Measurements from ENCODE around the gene MTERF4. TPM values are rescaled to one million over a fixed set of nuclear protein-coding genes. Genes with fewer than 3 reads are reported as not detected.

MTERF4 gene
- total and polyA plus RNA-seq, 2 of the 8 experiments (the other 6 are each of a cell fraction or from before 2014, with no cell fraction given) = 25.9 to 28.5 TPM

DNA sequence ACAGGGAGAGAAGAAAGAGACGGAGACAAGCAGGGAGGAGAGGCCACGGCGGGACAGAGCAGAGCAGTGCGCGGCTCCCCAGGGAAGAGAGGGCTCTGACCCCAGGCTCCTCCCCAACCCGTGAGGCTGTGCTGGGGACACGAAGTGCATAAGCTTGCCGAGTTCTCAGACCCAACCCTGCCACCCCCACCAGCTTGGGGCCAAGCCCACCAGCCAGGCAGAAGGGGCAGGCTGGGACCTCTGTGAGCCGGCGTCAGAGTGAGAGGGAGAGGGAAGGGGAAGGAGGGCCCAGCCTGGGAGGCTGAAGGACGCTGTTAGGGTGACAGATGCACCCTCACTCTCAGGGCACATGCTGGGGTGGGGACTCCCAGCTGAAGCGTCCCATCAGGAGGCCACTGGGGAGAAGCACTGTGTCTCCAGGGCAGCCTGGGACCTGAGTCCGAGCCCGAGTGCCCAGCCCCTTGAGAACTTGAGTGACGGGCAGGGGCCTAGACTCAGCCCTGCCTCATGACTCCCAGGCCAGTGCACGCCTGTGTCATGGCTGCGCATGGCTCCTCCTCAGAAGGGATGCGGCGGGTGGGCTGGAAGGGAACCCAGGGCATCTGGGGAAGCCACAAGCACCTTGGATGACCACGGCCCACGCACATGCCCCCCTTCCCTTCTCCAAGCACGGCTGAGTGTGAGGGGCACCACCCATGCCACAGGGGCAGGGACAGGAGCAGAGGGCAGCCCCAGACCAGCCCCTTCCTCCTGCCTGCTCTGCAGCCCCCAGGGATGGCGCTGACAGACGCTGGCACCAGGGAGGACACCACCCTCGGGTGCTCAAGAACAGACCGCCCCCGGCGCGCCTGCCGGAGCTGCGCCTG is 31.0 kb downstream of the MTERF4 start:
- Histone ChIP-seq H4K5ac (ENCODE audit: insufficient read length, low read depth, low read length) (no peak overlapping the region), H3K79me2 (ENCODE audit: control insufficient read depth in 1 of 2, insufficient read depth in 2 of 2, low read length in 2 of 2) (no peaks in the 10 kb centered on the region), H3K4ac (replicated peaks; ENCODE audit: insufficient read length, low read depth, low read length) (no peak overlapping the region), H3K27me3 (replicated peaks in 1 of 4; ENCODE audit: control insufficient read depth in 3 of 4, extremely low read depth in 1 of 4, insufficient read depth in 3 of 4, low read length in 3 of 4) (no peaks in the 10 kb centered on the region), H3K14ac (ENCODE audit: insufficient read length) (no peak overlapping the region), H3K9me3 (ENCODE audit: insufficient read depth in 2 of 2, low read depth in 1 of 2, low read length in 1 of 2) (no peaks in the 10 kb centered on the region), H3K23ac (ENCODE audit: insufficient read length) (no peak overlapping the region), H3K4me1 (replicated peaks in 1 of 4; ENCODE audit: control insufficient read depth in 3 of 4, insufficient read depth in 4 of 4, low read length in 3 of 4) (no peaks in the 10 kb centered on the region; a peak in 1 of 7 replicates), H3K36me3 (ENCODE audit: control insufficient read depth in 2 of 4, insufficient read depth in 4 of 4, low read length in 3 of 4) (no peaks in the 10 kb centered on the region), H2BK120ac (replicated peaks; ENCODE audit: low read depth, low read length) (no peak overlapping the region), H4K91ac (replicated peaks; ENCODE audit: insufficient read length, low read length) (no peak overlapping the region), H3K4me3 (ENCODE audit: extremely low read depth in 1 of 4, insufficient read depth in 2 of 4, low read depth in 3 of 4, low read length in 4 of 4) (no peak overlapping the region), H3K56ac (replicated peaks; ENCODE audit: insufficient read length, low read depth, low read length) (no peak overlapping the region), H2BK12ac (ENCODE audit: low read depth, low read length) (no peak overlapping the region), H3K79me1 (ENCODE audit: low read depth, low read length) (no peaks in the 10 kb centered on the region), H2AFZ (ENCODE audit: low read length) (no peak overlapping the region), H3K23me2 (ENCODE audit: low read depth, low read length) (no peaks in the 10 kb centered on the region), H3K27ac (ENCODE audit: low read depth, low read length) (no peak overlapping the region), H2BK20ac (ENCODE audit: low read length) (no peak overlapping the region), H3K9ac (replicated peaks in 1 of 4; ENCODE audit: extremely low read depth in 1 of 4, low read depth in 3 of 4, low read length in 3 of 4) (no peak overlapping the region), H2AK5ac (ENCODE audit: low read depth, low read length) (no peak overlapping the region), H4K8ac (ENCODE audit: extremely low read depth, insufficient read depth, low read length) (no peak overlapping the region; the same call in 1 of the 2 replicates), H3K18ac (ENCODE audit: extremely low read depth, low read length) (no peak overlapping the region), H4K20me1 (replicated peaks in 1 of 2; ENCODE audit: control insufficient read depth in 1 of 2, insufficient read depth in 2 of 2, low read length in 2 of 2) (no peaks in the 10 kb centered on the region), H3K4me2 (ENCODE audit: insufficient read depth in 1 of 2, low read depth in 2 of 2, low read length in 2 of 2) (no peak overlapping the region), H2BK15ac (ENCODE audit: low read length) (no peak overlapping the region), H2BK5ac (ENCODE audit: low read depth, low read length) (no peak overlapping the region; the same call in 1 of the 2 replicates)
- WGBS, 2 experiments (ENCODE audit: extremely low coverage in 1 of 2, insufficient coverage in 1 of 2, insufficient read length in 1 of 2, insufficient replicate concordance in 2 of 2, low coverage in 1 of 2, low lambda C conversion rate in 2 of 2, missing lambda C conversion rate in 1 of 2) = 90% methylated on average over 11 of the region's 31 CpGs; no CpG with 5 or more reads in 1 of the 2 experiments
- POLR2A ChIA-PET (ENCODE audit: partially characterized antibody) = no interaction called here
- CTCF ChIA-PET (ENCODE audit: partially characterized antibody) = interaction anchor here (1.1 to 1.5 kb wide), 2 partner anchors 29 to 156 kb away, joined by 3 read pairs; no protein-coding TSS in a partner anchor
- DNase-seq (ENCODE audit: low read depth in 1 of 2, low spot score in 2 of 2) = no peak
- no peak for FAIRE-seq
- TF ChIP-seq EZH2 (IDR thresholded peaks at IDR 0.05; ENCODE audit: low read depth, low read length, severe bottlenecking) (no peak), CBX8 (IDR thresholded peaks at IDR 0.05; ENCODE audit: borderline replicate concordance, low read depth, low read length) (no peak), SIRT6 (IDR thresholded peaks at IDR 0.05; ENCODE audit: low read length) (no peak), YY1 (IDR thresholded peaks at IDR 0.05; ENCODE audit: low read depth, low read length) (no peak), MAFK (IDR thresholded peaks at IDR 0.05; ENCODE audit: low read depth, low read length) (no peak), SIN3A (conservative IDR thresholded peaks at IDR 0.05 in 1 of 2, IDR thresholded peaks at IDR 0.05 in 1 of 2; ENCODE audit: low read depth in 1 of 2, low read length in 2 of 2) (no peak), SUZ12 (IDR thresholded peaks at IDR 0.05; ENCODE audit: low read length) (no peak), KDM1A (IDR thresholded peaks at IDR 0.05; ENCODE audit: borderline replicate concordance, low read length) (no peak), GTF2F1 (IDR thresholded peaks at IDR 0.05; ENCODE audit: borderline replicate concordance, low read depth, low read length) (no peak), EGR1 (IDR thresholded peaks at IDR 0.05; ENCODE audit: borderline replicate concordance, low read depth, low read length) (no peak)
- TF ChIP-seq, protein P1, sequence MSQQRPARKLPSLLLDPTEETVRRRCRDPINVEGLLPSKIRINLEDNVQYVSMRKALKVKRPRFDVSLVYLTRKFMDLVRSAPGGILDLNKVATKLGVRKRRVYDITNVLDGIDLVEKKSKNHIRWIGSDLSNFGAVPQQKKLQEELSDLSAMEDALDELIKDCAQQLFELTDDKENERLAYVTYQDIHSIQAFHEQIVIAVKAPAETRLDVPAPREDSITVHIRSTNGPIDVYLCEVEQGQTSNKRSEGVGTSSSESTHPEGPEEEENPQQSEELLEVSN (IDR thresholded peaks at IDR 0.05) = no peak

Measured in H1 (cell line).